NCI-H748 (cell line): Measurements from ENCODE around the gene RPL37A.
"Not testable (repeated sequence)": the region's sequence is repeated elsewhere in the genome, so short reads cannot be mapped to it uniquely, and the experiment has no call there.

Source experiments
- DNase-seq: peaks from one replicate; lab custom pipeline; 2025; ENCODE audit not compliant: unreplicated experiment; lab: John Stamatoyannopoulos, UW

The RPL37A gene

DNA sequence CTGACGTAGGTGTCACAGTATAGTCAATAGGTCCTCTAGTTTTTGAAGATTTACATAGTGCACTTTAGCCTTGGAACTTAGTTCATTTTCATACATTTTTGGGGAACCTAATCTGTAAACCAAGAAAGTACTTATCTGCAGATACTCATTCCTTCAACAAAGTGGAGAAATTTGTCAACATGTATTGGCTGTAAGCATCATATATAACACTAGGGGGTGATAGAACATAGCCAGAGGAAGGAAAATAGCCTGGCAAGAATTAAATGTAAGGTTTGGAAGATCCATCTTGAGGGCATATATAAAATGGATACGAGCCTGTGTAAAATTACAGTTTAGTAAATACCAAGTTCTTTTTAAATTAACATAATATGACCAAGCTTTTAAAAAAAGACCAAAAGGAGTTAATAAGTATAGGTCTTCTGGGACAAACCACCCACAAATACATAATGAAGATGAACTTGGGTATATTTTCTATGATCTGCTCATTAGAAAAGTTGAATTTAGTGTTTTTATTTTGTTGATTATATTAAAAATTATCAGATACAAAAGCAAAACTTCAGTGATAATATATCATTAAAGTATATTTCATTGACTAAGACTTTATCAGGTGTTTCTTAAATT is 18.2 kb downstream of the RPL37A start:
- peak; percentile 53 for DNase-seq

DNA sequence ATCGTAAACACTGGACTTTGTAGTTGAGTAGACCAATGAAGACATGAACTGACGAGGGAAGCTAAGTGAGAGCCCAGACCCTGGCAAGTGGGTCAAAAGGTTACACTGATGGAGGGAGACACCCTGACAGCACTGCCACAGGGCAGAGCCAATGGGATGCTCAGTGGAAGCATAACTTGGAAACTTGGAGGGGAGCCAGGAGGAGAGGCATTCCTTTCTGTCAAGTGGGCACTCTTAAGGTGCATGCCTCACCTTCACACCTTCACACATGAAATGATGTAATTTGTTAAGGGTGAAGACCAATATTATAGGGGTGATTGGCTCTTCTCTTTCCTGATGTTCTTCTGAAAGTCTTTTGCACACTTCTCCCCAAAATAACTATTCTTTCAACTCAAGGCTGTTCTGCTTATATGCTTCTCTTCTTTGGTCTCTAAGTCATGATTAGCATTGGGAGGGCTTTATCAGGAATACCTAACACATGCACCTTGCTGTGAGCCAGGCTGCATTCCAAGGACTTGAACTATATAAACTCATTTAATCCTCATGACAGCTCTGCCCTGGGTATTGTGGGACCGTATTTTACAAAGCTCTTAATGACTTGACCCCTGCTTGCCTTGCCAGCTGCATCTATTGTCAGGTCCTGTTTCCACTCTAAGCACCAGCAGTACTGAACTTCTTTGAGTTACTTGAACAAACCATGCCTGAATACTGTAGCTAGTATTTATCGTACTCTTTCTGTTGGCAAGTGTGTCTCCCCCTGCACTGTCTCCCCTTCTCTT is 19.0 kb downstream of the RPL37A start:
- DNase-seq = no peak

DNA sequence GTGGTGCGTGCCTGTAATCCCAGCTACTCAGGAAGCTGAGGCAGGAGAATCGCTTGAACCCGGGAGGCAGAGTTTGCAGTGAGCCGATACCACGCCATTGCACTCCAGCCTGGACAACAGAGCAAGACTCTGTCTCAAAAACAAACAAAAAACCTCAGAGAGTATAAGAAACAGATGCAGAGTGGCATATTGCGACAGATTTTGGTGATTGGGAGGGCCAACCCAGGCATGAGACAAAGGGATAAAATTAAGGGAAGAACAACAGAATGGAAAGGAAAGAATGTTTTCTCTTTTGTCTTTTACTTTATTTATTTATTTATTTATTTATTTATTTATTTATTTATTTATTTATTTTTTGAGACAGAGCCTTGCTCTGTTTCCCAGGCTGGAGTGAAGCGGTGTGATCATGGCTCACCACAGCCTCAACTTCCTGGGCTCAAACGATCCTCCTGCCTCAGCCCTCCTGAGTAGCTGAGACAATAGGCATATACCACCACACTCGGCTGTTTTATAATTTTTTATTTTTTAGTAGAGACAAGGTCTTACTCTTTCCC is 20.0 kb downstream of the RPL37A start:
- not testable (repeated sequence) for DNase-seq

- DNase-seq = peak; percentile 79
Measured at GRCh38 chr2:216519154-216519762, 20.6 kb downstream of the RPL37A start.

DNA sequence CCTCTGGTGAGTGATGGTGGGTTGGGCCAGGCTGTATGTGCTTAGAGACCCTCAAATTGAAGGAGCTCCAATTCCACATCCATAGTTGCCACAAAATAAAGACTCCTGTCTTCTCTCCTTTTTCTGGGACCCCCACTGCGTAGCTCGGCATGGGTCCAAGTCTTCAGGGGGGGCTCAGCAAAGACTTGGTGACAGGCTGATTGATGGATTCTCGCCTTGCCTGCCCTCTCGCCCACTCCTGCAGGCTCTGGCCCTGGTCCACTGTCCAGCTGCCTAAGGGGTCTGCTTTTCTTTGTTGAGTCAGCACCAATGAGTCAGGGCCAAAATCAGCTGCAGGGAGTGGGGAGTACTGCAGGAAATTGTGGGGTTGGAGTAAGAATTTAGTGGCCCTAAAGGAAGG is 21.5 kb downstream of the RPL37A start:
- no peak for DNase-seq

- no peak for DNase-seq
Measured at GRCh38 chr2:216522892-216523502, 24.4 kb downstream of the RPL37A start.

- DNase-seq = no peak
Measured at GRCh38 chr2:216525972-216526371, 27.3 kb downstream of the RPL37A start.

- DNase-seq = no peak
Measured at GRCh38 chr2:216526939-216527338, 28.3 kb downstream of the RPL37A start.

DNA sequence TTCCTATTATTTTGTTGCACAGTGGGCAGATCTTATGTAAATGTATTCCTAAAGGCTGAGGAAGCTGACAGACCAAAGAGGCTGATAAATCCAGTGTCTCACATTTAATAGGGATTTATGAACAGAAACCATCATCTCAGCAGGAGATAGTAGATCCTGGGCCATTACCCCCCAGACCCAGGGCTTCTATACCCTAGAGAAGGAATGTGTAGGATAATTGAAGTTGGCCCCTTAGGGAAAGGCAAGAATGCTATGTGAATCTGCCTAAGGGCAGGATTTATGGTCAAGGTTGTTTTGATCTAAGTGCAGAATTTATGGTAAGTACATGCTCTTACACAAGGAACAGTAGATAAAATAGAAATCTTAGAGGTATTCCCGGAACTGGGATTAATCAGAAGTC is 29.0 kb downstream of the RPL37A start:
- DNase-seq = no peak

DNA sequence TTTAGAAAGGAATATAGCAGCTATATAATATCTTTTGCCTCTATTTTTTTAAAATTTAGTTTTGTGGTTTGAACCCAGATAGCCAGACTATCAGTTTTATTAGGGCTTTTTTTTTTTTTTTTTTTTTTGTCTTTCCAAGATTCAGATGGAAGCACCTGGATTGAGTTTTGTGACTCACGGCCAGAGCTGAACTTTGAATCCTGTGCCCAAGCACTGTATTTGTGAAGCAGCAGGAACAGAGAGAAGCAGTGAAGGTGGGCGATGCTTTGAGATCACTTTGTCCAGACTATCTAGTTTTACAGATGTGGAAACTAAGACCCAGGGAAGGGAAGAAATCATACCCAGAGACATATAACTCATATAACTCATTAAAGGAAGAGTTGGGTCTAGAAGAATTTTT is 33.9 kb downstream of the RPL37A start:
- no peak for DNase-seq

DNA sequence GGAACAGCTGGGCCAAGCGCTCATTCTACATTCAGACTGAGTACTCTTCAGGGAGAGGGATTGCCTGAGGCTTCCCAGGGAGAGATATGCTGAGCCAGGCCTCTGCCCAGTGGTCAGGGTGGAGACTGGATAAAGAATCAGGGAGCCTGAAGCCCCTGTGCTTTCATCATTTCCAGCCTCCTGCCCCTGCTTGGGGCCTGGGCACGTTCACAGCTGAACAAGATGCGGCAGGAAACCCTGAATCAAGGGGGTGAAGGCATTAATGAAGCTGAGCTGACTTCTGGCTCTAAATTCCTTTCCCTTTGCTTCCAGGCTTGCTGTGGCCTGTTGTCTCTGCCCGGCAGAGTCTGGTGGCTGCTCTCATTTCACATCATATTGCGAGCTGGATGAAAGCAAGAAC is 35.0 kb downstream of the RPL37A start:
- DNase-seq = no peak

DNA sequence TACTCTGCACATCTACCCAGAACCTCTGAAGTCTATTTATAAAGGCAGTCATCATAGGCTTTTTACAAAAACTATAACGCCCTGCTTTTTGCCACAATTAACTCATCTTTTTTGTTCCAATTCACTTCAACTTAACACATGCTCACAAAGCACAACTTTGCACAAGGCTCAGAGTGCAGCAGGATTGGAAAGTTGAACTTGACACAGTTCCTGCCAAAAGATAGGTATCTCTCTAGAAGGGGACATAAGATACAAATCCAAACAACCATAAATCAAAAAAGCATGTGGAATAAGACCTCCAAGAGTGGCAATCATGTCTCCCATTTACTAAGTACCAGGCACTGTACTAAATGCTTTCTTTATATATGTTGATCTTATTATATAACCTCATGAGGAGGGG is 36.2 kb downstream of the RPL37A start:
- no peak for DNase-seq

DNA sequence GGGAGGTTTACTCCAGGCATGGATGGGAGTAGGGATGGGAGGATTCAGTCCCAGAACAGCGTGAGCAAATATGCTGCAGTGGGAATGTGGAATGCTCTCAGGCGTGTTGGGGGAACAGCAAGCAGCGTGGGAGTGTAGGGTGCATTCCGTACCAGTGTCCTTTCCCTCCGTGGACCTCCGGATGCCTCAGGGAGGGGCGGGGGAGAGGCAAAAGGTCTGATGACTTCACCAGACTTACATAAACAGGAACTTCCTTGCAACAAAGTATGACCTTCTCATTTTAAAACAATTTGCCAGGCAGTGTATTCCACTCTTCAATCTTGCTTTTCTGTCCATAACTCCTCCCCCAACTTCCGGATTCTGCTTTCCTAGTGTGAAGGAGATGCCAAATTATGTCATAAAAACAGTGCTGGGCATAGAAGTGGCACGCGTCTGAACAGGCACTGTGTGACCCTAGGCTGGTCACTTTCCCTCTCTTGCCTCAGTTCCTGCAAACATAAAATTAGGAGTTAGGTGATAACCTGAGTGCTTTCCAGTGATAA is 36.9 kb downstream of the RPL37A start:
- DNase-seq = no peak

DNA sequence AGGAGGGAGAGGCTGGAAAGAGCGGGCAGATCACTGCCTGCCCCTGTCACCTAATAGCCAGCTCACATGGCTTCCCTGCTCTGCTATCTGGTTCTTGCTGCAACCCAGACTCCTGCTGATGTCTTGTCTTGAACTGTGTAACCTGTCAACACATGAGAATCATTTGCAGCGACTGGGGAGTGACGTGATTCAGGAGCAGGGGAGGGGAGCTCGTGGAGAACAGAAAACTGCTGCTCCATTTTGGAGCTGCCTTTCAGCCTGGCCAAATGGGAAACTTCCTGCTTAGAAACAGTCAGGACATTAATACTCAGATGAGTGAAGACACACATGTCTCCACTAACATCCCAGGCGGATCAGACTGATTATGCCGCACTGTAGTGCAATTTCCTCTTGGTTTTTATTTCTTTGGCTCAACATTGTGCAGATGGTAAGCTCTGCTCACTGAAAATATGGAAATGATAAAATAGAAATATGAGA is 38.1 kb downstream of the RPL37A start:
- DNase-seq = no peak

DNA sequence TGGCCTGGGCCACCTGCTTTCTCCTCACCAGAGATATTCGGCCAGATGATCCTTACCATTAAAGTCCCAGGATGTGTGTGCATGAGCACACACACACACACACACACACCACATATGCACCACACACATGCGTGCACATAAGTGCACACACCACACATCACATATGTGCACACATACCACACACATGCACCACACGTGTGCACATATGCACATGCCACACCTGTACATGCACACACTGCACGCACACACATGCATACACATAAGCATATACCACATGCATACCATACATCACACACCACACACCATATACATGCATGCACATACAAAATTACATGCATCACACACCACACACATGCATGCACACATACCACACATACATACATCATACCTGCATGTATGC is 38.7 kb downstream of the RPL37A start:
- DNase-seq = no peak

- DNase-seq = no peak
Measured at GRCh38 chr2:216538538-216538937, 39.9 kb downstream of the RPL37A start.

DNA sequence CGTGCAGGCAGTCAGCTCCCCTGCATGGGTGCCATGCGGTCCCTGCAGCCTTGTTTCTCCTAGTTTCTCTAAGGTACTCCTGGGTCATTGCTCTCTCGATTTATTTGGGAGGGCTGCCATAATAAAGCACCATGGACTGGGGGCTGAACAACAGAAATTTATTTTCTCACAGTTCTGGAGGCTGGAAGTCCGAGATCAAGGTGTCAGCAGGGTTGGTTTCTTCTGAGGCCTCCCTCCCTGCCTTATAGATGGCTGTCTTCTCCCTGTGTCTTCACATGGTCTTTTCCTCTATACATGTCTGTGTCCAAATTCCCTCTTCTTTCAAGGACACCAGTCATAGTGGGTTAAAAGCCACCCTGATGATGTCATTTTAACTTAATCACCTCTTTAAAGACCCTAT is 40.5 kb downstream of the RPL37A start:
- no peak for DNase-seq

- peak; percentile 76 for DNase-seq
Measured at GRCh38 chr2:216539791-216540241, 41.2 kb downstream of the RPL37A start.

DNA sequence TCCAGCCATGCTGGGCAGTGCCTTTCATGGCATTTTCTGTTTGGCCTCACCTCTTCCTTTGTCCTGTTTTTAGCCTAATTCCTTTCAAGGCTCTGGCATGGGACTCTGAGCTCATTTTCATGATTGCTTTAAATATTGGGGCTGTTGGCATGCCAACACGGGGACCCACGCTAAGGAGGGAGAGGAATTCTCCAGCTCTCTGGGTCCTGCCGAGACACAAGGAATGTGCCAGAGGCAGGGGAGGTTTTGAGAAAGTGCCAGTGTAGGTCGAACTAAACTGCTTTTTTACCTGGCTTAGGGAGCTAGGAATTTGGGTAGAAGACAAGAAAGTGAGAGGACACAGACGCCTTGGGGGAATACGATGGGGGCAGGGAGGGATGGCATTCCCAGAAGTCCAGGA is 42.3 kb downstream of the RPL37A start:
- no peak for DNase-seq

DNA sequence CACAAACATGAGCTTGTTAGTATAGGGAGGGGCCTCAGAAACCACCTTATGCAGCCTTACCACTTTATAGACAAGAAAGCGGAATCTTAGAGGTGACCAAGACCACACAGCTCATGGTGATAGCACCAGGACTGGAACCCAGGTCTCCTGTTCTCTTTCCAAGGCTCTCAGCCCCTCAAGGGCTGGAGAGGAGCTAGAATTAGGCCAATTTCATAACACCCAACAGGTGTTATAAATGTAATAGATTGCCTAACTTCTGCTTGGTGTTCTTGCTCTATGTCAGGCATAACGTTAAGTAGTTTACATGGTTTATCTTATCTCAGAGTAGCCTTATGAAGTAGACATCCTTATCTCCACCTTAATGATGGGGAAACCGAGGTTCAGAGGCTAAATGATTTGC is 42.9 kb downstream of the RPL37A start:
- DNase-seq = no peak

DNA sequence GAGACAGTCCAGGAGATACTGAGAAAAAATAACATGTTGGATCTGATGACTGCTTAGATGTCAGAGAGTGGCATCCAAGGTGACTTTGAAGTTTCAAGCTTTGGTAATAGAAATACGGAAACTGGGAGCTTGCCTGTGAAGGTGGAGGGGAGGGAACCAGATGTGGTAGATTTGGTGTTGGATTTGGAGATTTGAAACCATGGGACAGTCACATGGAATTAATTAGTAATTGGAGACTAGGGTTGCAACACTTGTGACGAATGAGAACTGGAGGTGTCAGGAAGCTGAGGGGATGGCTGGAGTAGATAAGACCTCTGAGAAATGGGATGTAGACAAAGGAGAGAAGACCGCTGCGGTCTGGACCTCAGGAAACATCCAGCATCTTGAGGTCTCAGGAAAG is 46.7 kb downstream of the RPL37A start:
- DNase-seq = no peak
